ENCODE results near the gene MICB. TPM values are rescaled to one million over a fixed set of nuclear protein-coding genes. Genes with fewer than 3 reads are reported as not detected.

Gene MICB
- total RNA-seq, 2 donors from 2014 or later, result 5.6 to 6.7 TPM

GRCh38 chr6:31525932-31526591, 28.1 kb downstream of the MICB start:
- no peak for DNase-seq
- Histone ChIP-seq H3K27ac (no peak overlapping the region), H3K4me1 (no peaks in the 10 kb centered on the region), H3K36me3 (peaks cover 5% of the 10 kb centered on the region), H3K27me3 (no peaks in the 10 kb centered on the region), H3K9ac (ENCODE audit: low read depth in 2 of 2, low read length in 2 of 2) (no peak overlapping the region), H3K4me3 (no peak overlapping the region), H3K9me3 (no peaks in the 10 kb centered on the region)
- no peak for TF ChIP-seq CTCF (IDR thresholded peaks at IDR 0.05)
- intact Hi-C loops (cut with DNase I), result no loop called here

GRCh38 chr6:31528307-31528777, 30.4 kb downstream of the MICB start:
- Histone ChIP-seq H3K9ac (ENCODE audit: low read depth in 2 of 2, low read length in 2 of 2) (no peak overlapping the region), H3K9me3 (no peaks in the 10 kb centered on the region), H3K27me3 (no peaks in the 10 kb centered on the region), H3K4me3 (no peak overlapping the region), H3K4me1 (no peaks in the 10 kb centered on the region), H3K36me3 (peaks cover 15% of the 10 kb centered on the region), H3K27ac (no peak overlapping the region)
- no peak for DNase-seq
- no peak for TF ChIP-seq CTCF (IDR thresholded peaks at IDR 0.05)
- intact Hi-C loops (cut with DNase I), result no loop called here

DNA sequence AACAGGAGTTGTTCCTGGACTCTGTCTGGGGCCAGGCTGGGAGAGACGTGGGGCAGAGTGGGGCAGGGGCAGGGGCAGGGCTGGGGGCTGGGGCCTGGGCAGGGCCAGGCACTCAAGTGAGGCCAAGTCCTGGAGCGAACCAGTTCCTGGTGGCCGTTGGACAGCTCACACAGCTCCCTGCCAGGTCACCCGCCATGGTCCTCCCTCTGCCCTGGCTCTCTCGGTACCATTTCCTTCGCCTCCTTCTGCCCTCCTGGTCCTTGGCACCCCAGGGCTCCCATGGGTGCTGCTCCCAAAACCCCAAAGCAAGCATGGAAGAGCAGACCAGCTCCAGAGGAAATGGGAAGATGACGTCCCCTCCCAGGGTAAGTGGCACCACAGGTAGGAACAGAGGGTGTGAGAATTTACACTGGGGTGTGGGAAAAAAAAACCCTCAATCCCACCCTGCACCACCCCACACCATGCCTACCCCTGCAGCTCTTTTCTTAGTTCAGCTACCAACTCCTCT, 30.9 kb downstream of the MICB start, which contains the start of gene MCCD1:
Gene MCCD1 (plus strand): TSS at position 142 of the 508 bp plus-strand sequence. CDS start 53 bp downstream, at position 195.
- H3K9ac ChIP-seq (ENCODE audit: low read depth in 2 of 2, low read length in 2 of 2), result no peak within 1 kb of the TSS
- H3K4me1 ChIP-seq, result no peaks in the 10 kb centered on the region
- no peak within 1 kb of the TSS for H3K4me3 ChIP-seq
- no peaks in the 10 kb centered on the region for H3K27me3 ChIP-seq
- no peak for TF ChIP-seq CTCF (IDR thresholded peaks at IDR 0.05)
- DNase-seq, result no peak
- H3K9me3 ChIP-seq, result no peaks in the 10 kb centered on the region
- peaks cover 15% of the 10 kb centered on the region for H3K36me3 ChIP-seq
- H3K27ac ChIP-seq, result no peak within 1 kb of the TSS
- intact Hi-C loops (cut with DNase I), result no loop called here

- Histone ChIP-seq H3K27ac (no peak overlapping the region), H3K36me3 (peaks cover 22% of the 10 kb centered on the region), H3K27me3 (no peaks in the 10 kb centered on the region), H3K4me1 (no peaks in the 10 kb centered on the region), H3K9me3 (no peaks in the 10 kb centered on the region), H3K9ac (ENCODE audit: low read depth in 2 of 2, low read length in 2 of 2) (no peak overlapping the region), H3K4me3 (no peak overlapping the region)
- intact Hi-C loops (cut with DNase I), result no loop called here
- no peak for TF ChIP-seq CTCF (IDR thresholded peaks at IDR 0.05)
- DNase-seq, result no peak
Observed at GRCh38 chr6:31529329-31530150, 31.6 kb downstream of the MICB start.

GRCh38 chr6:31530659-31531058, 32.7 kb downstream of the MICB start:
- peaks cover 33% of the 10 kb centered on the region for H3K36me3 ChIP-seq

More at GRCh38 chr6:31530659-31531058, 32.7 kb downstream of the MICB start:
- no peak for TF ChIP-seq CTCF (IDR thresholded peaks at IDR 0.05)
- DNase-seq, result no peak
- no peaks in the 10 kb centered on the region for H3K9me3 ChIP-seq
- no peaks in the 10 kb centered on the region for H3K27me3 ChIP-seq
- no peak overlapping the region for H3K4me3 ChIP-seq
- no peaks in the 10 kb centered on the region for H3K4me1 ChIP-seq
- intact Hi-C loops (cut with DNase I), result no loop called here
- no peak overlapping the region for H3K9ac ChIP-seq (ENCODE audit: low read depth in 2 of 2, low read length in 2 of 2)
- H3K27ac ChIP-seq, result no peak overlapping the region
